IMR-90 (cell line): Measurements from ENCODE around the gene PAM. TPM values are rescaled to one million over a fixed set of nuclear protein-coding genes. Genes with fewer than 3 reads are reported as not detected.

Experiments used
- ATAC-seq: fragments of 200-7000 bp; cut with Tn5 transposase; 2 replicates; pipeline ENCODE4 v1.9.1; 2020; ENCODE audit warnings: low read depth, mild to moderate bottlenecking, moderate library complexity
- BruUV-seq: library from RNA; stranded (reverse); fragments of 400-500 nt; replicated peaks from 2 replicates; lab custom pipeline; 2021; lab: Mats Ljungman, UMichigan
- CTCF ChIA-PET: fragments of 300-600 bp; formaldehyde crosslinking; extraction: SDS; loops from one replicate; lab custom pipeline; 2021; ENCODE audit warnings: antibody characterized with exemption; lab: Yijun Ruan, JAX
- POLR2A ChIA-PET: fragments of 300-600 bp; sonication (Branson Sonifier 250); formaldehyde crosslinking; loops from one replicate; lab custom pipeline; 2022; ENCODE audit warnings: antibody characterized with exemption; ENCODE audit not compliant: unreplicated experiment; lab: Charles Lee
- DNase-seq: peaks from one replicate; pipeline ENCODE4 v3.0.0; 2013
- H2AFZ ChIP-seq: replicated peaks from 2 replicates; pipeline ENCODE3; 2013; ENCODE audit warnings: low read length, mild to moderate bottlenecking; ENCODE audit not compliant: poor library complexity
- H2AK5ac ChIP-seq: 2 replicates; pipeline ENCODE4 v1.6.1; 2013; ENCODE audit warnings: low read depth, low read length, inconsistent platforms
- H2AK9ac ChIP-seq: replicated peaks from 2 replicates; pipeline ENCODE3; 2013; ENCODE audit warnings: mild to moderate bottlenecking, low read depth, low read length, moderate library complexity; ENCODE audit not compliant: poor library complexity
- H2BK120ac ChIP-seq: 2 replicates; pipeline ENCODE4 v1.6.1; 2013; ENCODE audit warnings: low read depth, low read length, inconsistent platforms
- H2BK15ac ChIP-seq: 3 replicates; pipeline ENCODE4 v1.6.1; 2013; ENCODE audit warnings: low read depth, low read length, inconsistent platforms
- H2BK20ac ChIP-seq: 2 replicates; pipeline ENCODE4 v1.6.1; 2013; ENCODE audit warnings: low read depth, mild to moderate bottlenecking, inconsistent platforms, low read length, moderate library complexity
- H2BK5ac ChIP-seq: 2 replicates; pipeline ENCODE4 v1.6.1; 2013; ENCODE audit warnings: mild to moderate bottlenecking, low read depth, low read length, inconsistent platforms; ENCODE audit not compliant: poor library complexity, severe bottlenecking
- H3K14ac ChIP-seq: replicated peaks from 2 replicates; pipeline ENCODE4 v1.6.1; 2013; ENCODE audit warnings: low read depth, low read length, inconsistent platforms
- H3K18ac ChIP-seq: 2 replicates; pipeline ENCODE4 v1.6.1; 2013; ENCODE audit warnings: low read depth, low read length, control low read depth
- H3K23ac ChIP-seq: 2 replicates; pipeline ENCODE4 v1.6.1; 2013; ENCODE audit warnings: low read depth, low read length, inconsistent platforms
- H3K27ac ChIP-seq: 2 replicates; pipeline ENCODE4 v1.5.1; 2013; ENCODE audit warnings: mild to moderate bottlenecking, control low read depth, low read length; ENCODE audit not compliant: insufficient read depth
- H3K27me3 ChIP-seq: 2 replicates; pipeline ENCODE4 v1.6.1; 2013; ENCODE audit warnings: low read length; ENCODE audit not compliant: control insufficient read depth, insufficient read depth
- H3K36me3 ChIP-seq: 2 replicates; pipeline ENCODE4 v1.6.1; 2013; ENCODE audit warnings: low read length, mixed read lengths; ENCODE audit not compliant: control insufficient read depth, insufficient read depth
- H3K4ac ChIP-seq: 2 replicates; pipeline ENCODE4 v1.6.1; 2013; ENCODE audit warnings: low read depth, low read length, inconsistent platforms
- H3K4me1 ChIP-seq: 2 replicates; pipeline ENCODE4 v1.6.1; 2013; ENCODE audit warnings: low read length, mixed read lengths; ENCODE audit not compliant: control insufficient read depth, insufficient read depth
- H3K4me2 ChIP-seq: 2 replicates; pipeline ENCODE4 v1.6.1; 2013; ENCODE audit warnings: low read depth, mild to moderate bottlenecking, control low read depth, low read length, moderate library complexity
- H3K4me3 ChIP-seq: 2 replicates; pipeline ENCODE4 v1.5.1; 2013; ENCODE audit warnings: low read depth, mild to moderate bottlenecking, control low read depth, low read length, moderate library complexity; ENCODE audit not compliant: insufficient read depth
- H3K56ac ChIP-seq: 2 replicates; pipeline ENCODE4 v1.6.1; 2013; ENCODE audit warnings: low read length, inconsistent platforms; ENCODE audit not compliant: insufficient read depth; ENCODE audit errors: extremely low read depth
- H3K79me1 ChIP-seq, 2 experiments: 2 replicates each; pipeline ENCODE4 v1.6.1; 2013; ENCODE audit warnings: low read length in 2 of 2, inconsistent platforms in 1 of 2, low read depth in 1 of 2
- H3K9ac ChIP-seq: 2 replicates; pipeline ENCODE4 v1.6.1; 2013; ENCODE audit warnings: low read depth, low read length, control low read depth
- H3K9me1 ChIP-seq: 2 replicates; pipeline ENCODE4 v1.6.1; 2013; ENCODE audit warnings: low read length, inconsistent platforms; ENCODE audit not compliant: insufficient read depth
- H3K9me3 ChIP-seq: 2 replicates; pipeline ENCODE4 v1.6.1; 2013; ENCODE audit warnings: low read length; ENCODE audit not compliant: control insufficient read depth, insufficient read depth
- H4K20me1 ChIP-seq: 2 replicates; pipeline ENCODE4 v1.6.1; 2013; ENCODE audit warnings: low read length, inconsistent platforms; ENCODE audit not compliant: insufficient read depth
- H4K5ac ChIP-seq: 2 replicates; pipeline ENCODE4 v1.6.1; 2013; ENCODE audit warnings: mild to moderate bottlenecking, low read depth, low read length, control low read depth
- H4K8ac ChIP-seq, 2 experiments: 2 replicates each; pipeline ENCODE4 v1.6.1; 2013; ENCODE audit warnings: low read depth in 2 of 2, low read length in 2 of 2, control low read depth in 1 of 2, inconsistent platforms in 1 of 2
- H4K91ac ChIP-seq: 2 replicates; pipeline ENCODE4 v1.6.1; 2013; ENCODE audit warnings: low read depth, low read length, inconsistent platforms; ENCODE audit not compliant: insufficient read depth
- CEBPB ChIP-seq: IDR thresholded peaks from 2 replicates; pipeline ENCODE4 v1.6.1; 2012; ENCODE audit warnings: low read depth, low read length, improper control_type of control experiment
- MAZ ChIP-seq: IDR thresholded peaks from 2 replicates; pipeline ENCODE4 v1.6.1; 2012; ENCODE audit warnings: low read depth, mild to moderate bottlenecking, low read length, improper control_type of control experiment, moderate library complexity, borderline replicate concordance
- RCOR1 ChIP-seq: IDR thresholded peaks from 2 replicates; pipeline ENCODE4 v1.6.1; 2012; ENCODE audit warnings: mild to moderate bottlenecking, low read length, improper control_type of control experiment; ENCODE audit not compliant: insufficient replicate concordance
- WGBS, 2 experiments: methylation state at CpG; one replicate each; pipeline versions ENCODE4 v1.1.5 to v1.1.7; 2013; ENCODE audit warnings: missing lambda C conversion rate in 2 of 2; ENCODE audit not compliant: insufficient read length in 1 of 2; ENCODE audit errors: extremely low coverage in 2 of 2; 5-methylcytosine and 5-hydroxymethylcytosine counted together
- dilution Hi-C: fragments of 300-500 bp; cut with HindIII; formaldehyde crosslinking; loops from one replicate; pipeline ENCODE4 v1.14.3; 2018; ENCODE audit warnings: low sequenced_read_pairs; ENCODE audit not compliant: unreplicated experiment
- in situ Hi-C: fragments of 300-500 bp; cut with MboI; formaldehyde crosslinking; loops from 3 replicates; pipeline ENCODE4 v1.14.3; 2019; ENCODE audit warnings: low sequenced_read_pairs, inconsistent platforms, mixed read lengths
- intact Hi-C: fragments of 100-400 bp; cut with micrococcal nuclease; formaldehyde crosslinking; loops from 2 replicates; pipeline ENCODE4 v1.10.0; 2022
- polyA plus RNA-seq, 3 experiments: library from polyadenylated mRNA; depleted of rRNA; stranded (reverse); fragments of >200 nt; gene quantifications; 2 replicates each; pipeline ENCODE4 v1.2.3, GENCODE V29; 2012; ENCODE audit warnings: low replicate concordance in 1 of 3
- total RNA-seq: library from RNA; depleted of rRNA; stranded (reverse); fragments of >200 nt; gene quantifications from 2 replicates; pipeline ENCODE4 v1.2.3, GENCODE V29; 2012

Gene PAM
- total and polyA plus RNA-seq, 2 of the 4 experiments (the other 2 are of a cell fraction), result 115 to 179 TPM

DNA sequence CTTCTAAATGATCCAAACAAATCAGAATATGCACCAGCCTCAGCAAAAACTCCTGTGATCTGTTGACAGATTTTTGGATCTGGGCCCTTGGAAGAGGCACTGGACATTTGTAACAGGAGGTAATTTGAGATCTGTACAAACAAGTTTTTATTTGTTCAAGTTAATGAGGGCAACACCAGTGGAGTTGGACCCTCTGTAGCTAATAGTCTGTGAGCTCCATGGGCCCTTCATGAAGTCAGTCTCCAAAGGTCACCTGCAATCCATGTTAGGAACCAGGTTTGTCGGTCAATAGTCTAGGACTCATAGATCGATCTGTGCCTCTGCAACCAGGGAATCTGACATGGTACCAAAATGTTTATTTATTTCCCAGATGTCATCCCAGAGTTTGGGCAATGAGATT is 40.9 kb downstream of the PAM start:
- Histone ChIP-seq H2AK5ac (no peak overlapping the region), H3K9ac (no peak overlapping the region), H3K36me3 (no peaks in the 10 kb centered on the region), H4K5ac (no peak overlapping the region), H4K91ac (no peak overlapping the region), H3K4me1 (peaks cover 2% of the 10 kb centered on the region), H2BK15ac (no peak overlapping the region), H3K27ac (no peak overlapping the region), H2BK20ac (no peak overlapping the region), H2BK5ac (no peak overlapping the region), H4K20me1 (peaks cover 16% of the 10 kb centered on the region), H3K14ac (no peak overlapping the region), H3K4me3 (no peak overlapping the region), H3K9me1 (peaks cover 2% of the 10 kb centered on the region; the same call in 1 of the 2 replicates), H3K79me1 (peaks cover 30 to 44% of the 10 kb centered on the region in 2 experiments), H3K27me3 (no peaks in the 10 kb centered on the region), H3K4me2 (no peak overlapping the region), H4K8ac (no peak overlapping the region), H2AK9ac (no peak overlapping the region), H3K23ac (no peak overlapping the region), H3K56ac (no peak overlapping the region), H2BK120ac (no peak overlapping the region), H3K9me3 (no peaks in the 10 kb centered on the region), H3K18ac (no peak overlapping the region), H3K4ac (no peak overlapping the region), H2AFZ (no peak overlapping the region)
- no CpG with 5 or more reads among the region's 2 CpGs for WGBS, 2 experiments
- no peak for TF ChIP-seq MAZ
- TF ChIP-seq RCOR1, result no peak
- no peak for TF ChIP-seq CEBPB
- ChIA-PET CTCF (interaction anchor here (0.6 kb wide), 1 partner anchor 13 kb away, joined by 4 read pairs; no protein-coding TSS in a partner anchor), POLR2A (no interaction called here)
- in situ Hi-C loops, result no loop called here
- intact Hi-C loops, result no loop called here
- dilution Hi-C loops, result no loop called here
- ATAC-seq (no peak), DNase-seq (no peak)
- BruUV-seq, result no TSS peak
